ENCODE data around the gene PPP2R3A. TPM values are rescaled to one million over a fixed set of nuclear protein-coding genes. Genes with fewer than 3 reads are reported as not detected.

PPP2R3A gene, protein sequence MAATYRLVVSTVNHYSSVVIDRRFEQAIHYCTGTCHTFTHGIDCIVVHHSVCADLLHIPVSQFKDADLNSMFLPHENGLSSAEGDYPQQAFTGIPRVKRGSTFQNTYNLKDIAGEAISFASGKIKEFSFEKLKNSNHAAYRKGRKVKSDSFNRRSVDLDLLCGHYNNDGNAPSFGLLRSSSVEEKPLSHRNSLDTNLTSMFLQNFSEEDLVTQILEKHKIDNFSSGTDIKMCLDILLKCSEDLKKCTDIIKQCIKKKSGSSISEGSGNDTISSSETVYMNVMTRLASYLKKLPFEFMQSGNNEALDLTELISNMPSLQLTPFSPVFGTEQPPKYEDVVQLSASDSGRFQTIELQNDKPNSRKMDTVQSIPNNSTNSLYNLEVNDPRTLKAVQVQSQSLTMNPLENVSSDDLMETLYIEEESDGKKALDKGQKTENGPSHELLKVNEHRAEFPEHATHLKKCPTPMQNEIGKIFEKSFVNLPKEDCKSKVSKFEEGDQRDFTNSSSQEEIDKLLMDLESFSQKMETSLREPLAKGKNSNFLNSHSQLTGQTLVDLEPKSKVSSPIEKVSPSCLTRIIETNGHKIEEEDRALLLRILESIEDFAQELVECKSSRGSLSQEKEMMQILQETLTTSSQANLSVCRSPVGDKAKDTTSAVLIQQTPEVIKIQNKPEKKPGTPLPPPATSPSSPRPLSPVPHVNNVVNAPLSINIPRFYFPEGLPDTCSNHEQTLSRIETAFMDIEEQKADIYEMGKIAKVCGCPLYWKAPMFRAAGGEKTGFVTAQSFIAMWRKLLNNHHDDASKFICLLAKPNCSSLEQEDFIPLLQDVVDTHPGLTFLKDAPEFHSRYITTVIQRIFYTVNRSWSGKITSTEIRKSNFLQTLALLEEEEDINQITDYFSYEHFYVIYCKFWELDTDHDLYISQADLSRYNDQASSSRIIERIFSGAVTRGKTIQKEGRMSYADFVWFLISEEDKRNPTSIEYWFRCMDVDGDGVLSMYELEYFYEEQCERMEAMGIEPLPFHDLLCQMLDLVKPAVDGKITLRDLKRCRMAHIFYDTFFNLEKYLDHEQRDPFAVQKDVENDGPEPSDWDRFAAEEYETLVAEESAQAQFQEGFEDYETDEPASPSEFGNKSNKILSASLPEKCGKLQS (N-terminal part only)
- 23.8 TPM for polyA plus RNA-seq (2013, experiment 1 of 4)
- polyA plus RNA-seq (2013, experiment 2 of 4) = 25.1 TPM
- 20.1 TPM for polyA plus RNA-seq (2013, experiment 3 of 4)
- 23.1 TPM for polyA plus RNA-seq (2013, experiment 4 of 4)

DNA sequence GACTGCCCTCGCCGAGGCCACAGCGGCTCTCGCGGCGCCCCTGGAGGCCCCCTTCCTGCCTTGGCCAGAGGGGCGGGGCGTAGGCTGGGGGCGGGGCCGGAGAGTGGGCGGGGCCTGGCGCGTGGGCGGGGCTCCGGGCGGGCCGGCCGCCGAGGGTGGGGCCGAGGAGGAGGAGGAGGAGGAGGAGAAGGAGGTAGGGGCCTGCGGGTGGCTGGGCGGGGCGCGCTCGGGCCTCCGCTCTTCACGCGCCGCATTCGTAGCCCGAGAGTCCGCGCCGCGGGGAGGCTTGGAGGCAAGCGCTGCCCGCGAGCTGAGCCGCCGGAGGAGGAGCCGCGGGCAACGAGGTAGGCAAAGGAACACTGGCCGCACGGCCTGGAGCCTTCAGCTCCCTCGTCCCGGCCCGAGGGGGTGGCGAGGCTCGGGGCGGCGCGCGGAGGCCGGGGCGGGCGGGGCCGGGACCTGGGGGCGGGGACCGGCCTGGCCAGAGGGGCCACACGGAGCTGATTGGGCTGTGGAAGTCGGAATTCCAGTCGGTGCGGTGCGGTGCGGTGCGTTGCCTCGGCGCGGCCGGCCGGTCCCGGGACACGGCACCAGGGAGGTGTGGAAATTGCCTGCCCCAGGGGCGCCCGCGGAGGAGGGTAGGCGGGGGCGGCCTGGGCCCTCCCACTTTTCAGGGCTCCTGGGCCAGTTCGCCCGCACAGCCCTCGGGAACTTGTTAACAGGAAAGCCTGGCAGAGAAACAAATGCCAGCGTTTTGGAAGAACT is at the start of gene PPP2R3A:
TSS of gene PPP2R3A (plus strand) at position 223 of the 765 bp plus-strand sequence. CDS start 35,771 bp downstream, outside the sequence.
- peak within 1 kb of the TSS; percentile 90 for H3K27ac ChIP-seq (ENCODE audit: insufficient read depth, low read depth, low read length, poor library complexity, severe bottlenecking)
- H3K4me1 ChIP-seq (ENCODE audit: control insufficient read depth, insufficient read depth, low read length) = peaks cover 13% of the 10 kb centered on the region
- H3K36me3 ChIP-seq (ENCODE audit: control insufficient read depth, insufficient read depth, low read length) = no peaks in the 10 kb centered on the region
- no peaks in the 10 kb centered on the region for H3K9me3 ChIP-seq (ENCODE audit: control insufficient read depth, low read length)
- no peaks in the 10 kb centered on the region for H3K27me3 ChIP-seq (ENCODE audit: control insufficient read depth, insufficient read depth, low read length, poor library complexity, severe bottlenecking)
- WGBS, 2 experiments = 0 to 1% methylated on average over 82 to 83 of the region's 83 CpGs
- H3K4me3 ChIP-seq (ENCODE audit: insufficient read depth, low read depth, low read length) = peak within 1 kb of the TSS; percentile 86

GRCh38 chr3:135916310-135916709 is 49.2 kb upstream of the PPP2R3A start:
- 93 to 95% methylated on average over 4 of the region's 4 CpGs for WGBS, 2 experiments
- H3K4me3 ChIP-seq (ENCODE audit: insufficient read depth, low read depth, low read length) = no peak overlapping the region
- H3K4me1 ChIP-seq (ENCODE audit: control insufficient read depth, insufficient read depth, low read length) = no peaks in the 10 kb centered on the region
- no peaks in the 10 kb centered on the region for H3K36me3 ChIP-seq (ENCODE audit: control insufficient read depth, insufficient read depth, low read length)
- no peak overlapping the region for H3K27ac ChIP-seq (ENCODE audit: insufficient read depth, low read depth, low read length, poor library complexity, severe bottlenecking)
- H3K9me3 ChIP-seq (ENCODE audit: control insufficient read depth, low read length) = no peaks in the 10 kb centered on the region
- no peaks in the 10 kb centered on the region for H3K27me3 ChIP-seq (ENCODE audit: control insufficient read depth, insufficient read depth, low read length, poor library complexity, severe bottlenecking)

GRCh38 chr3:135917076-135917475 is 48.5 kb upstream of the PPP2R3A start:
- Histone ChIP-seq H3K4me1 (ENCODE audit: control insufficient read depth, insufficient read depth, low read length) (no peaks in the 10 kb centered on the region), H3K9me3 (ENCODE audit: control insufficient read depth, low read length) (no peaks in the 10 kb centered on the region), H3K27ac (ENCODE audit: insufficient read depth, low read depth, low read length, poor library complexity, severe bottlenecking) (no peak overlapping the region), H3K4me3 (ENCODE audit: insufficient read depth, low read depth, low read length) (no peak overlapping the region), H3K27me3 (ENCODE audit: control insufficient read depth, insufficient read depth, low read length, poor library complexity, severe bottlenecking) (no peaks in the 10 kb centered on the region), H3K36me3 (ENCODE audit: control insufficient read depth, insufficient read depth, low read length) (no peaks in the 10 kb centered on the region)
- WGBS, 2 experiments = 83% methylated on average over 3 of the region's 3 CpGs

- Histone ChIP-seq H3K36me3 (ENCODE audit: control insufficient read depth, insufficient read depth, low read length) (no peaks in the 10 kb centered on the region), H3K27me3 (ENCODE audit: control insufficient read depth, insufficient read depth, low read length, poor library complexity, severe bottlenecking) (no peaks in the 10 kb centered on the region), H3K4me1 (ENCODE audit: control insufficient read depth, insufficient read depth, low read length) (no peaks in the 10 kb centered on the region), H3K9me3 (ENCODE audit: control insufficient read depth, low read length) (no peaks in the 10 kb centered on the region), H3K4me3 (ENCODE audit: insufficient read depth, low read depth, low read length) (no peak overlapping the region), H3K27ac (ENCODE audit: insufficient read depth, low read depth, low read length, poor library complexity, severe bottlenecking) (no peak overlapping the region)
- WGBS, 2 experiments = 92 to 94% methylated on average over 8 of the region's 8 CpGs
Observed at GRCh38 chr3:135917927-135918597, 47.5 kb upstream of the PPP2R3A start.

GRCh38 chr3:135918600-135918999 is 46.9 kb upstream of the PPP2R3A start:
- H3K4me1 ChIP-seq (ENCODE audit: control insufficient read depth, insufficient read depth, low read length) = no peaks in the 10 kb centered on the region
- H3K36me3 ChIP-seq (ENCODE audit: control insufficient read depth, insufficient read depth, low read length) = no peaks in the 10 kb centered on the region
- no peak overlapping the region for H3K27ac ChIP-seq (ENCODE audit: insufficient read depth, low read depth, low read length, poor library complexity, severe bottlenecking)
- no peaks in the 10 kb centered on the region for H3K9me3 ChIP-seq (ENCODE audit: control insufficient read depth, low read length)
- 64 to 84% methylated on average over 1 of the region's 1 CpG for WGBS, 2 experiments
- H3K4me3 ChIP-seq (ENCODE audit: insufficient read depth, low read depth, low read length) = no peak overlapping the region
- no peaks in the 10 kb centered on the region for H3K27me3 ChIP-seq (ENCODE audit: control insufficient read depth, insufficient read depth, low read length, poor library complexity, severe bottlenecking)

GRCh38 chr3:135920275-135920674 is 45.3 kb upstream of the PPP2R3A start:
- Histone ChIP-seq H3K9me3 (ENCODE audit: control insufficient read depth, low read length) (no peaks in the 10 kb centered on the region), H3K27me3 (ENCODE audit: control insufficient read depth, insufficient read depth, low read length, poor library complexity, severe bottlenecking) (no peaks in the 10 kb centered on the region), H3K4me3 (ENCODE audit: insufficient read depth, low read depth, low read length) (no peak overlapping the region), H3K4me1 (ENCODE audit: control insufficient read depth, insufficient read depth, low read length) (no peaks in the 10 kb centered on the region), H3K27ac (ENCODE audit: insufficient read depth, low read depth, low read length, poor library complexity, severe bottlenecking) (no peak overlapping the region), H3K36me3 (ENCODE audit: control insufficient read depth, insufficient read depth, low read length) (no peaks in the 10 kb centered on the region)
- 88 to 90% methylated on average over 2 of the region's 2 CpGs for WGBS, 2 experiments

GRCh38 chr3:135922903-135923250 is 42.7 kb upstream of the PPP2R3A start:
- H3K27ac ChIP-seq (ENCODE audit: insufficient read depth, low read depth, low read length, poor library complexity, severe bottlenecking) = no peak overlapping the region
- no peaks in the 10 kb centered on the region for H3K36me3 ChIP-seq (ENCODE audit: control insufficient read depth, insufficient read depth, low read length)
- H3K4me1 ChIP-seq (ENCODE audit: control insufficient read depth, insufficient read depth, low read length) = no peaks in the 10 kb centered on the region
- no peaks in the 10 kb centered on the region for H3K9me3 ChIP-seq (ENCODE audit: control insufficient read depth, low read length)
- WGBS, 2 experiments = 88 to 94% methylated on average over 3 of the region's 3 CpGs
- no peak overlapping the region for H3K4me3 ChIP-seq (ENCODE audit: insufficient read depth, low read depth, low read length)
- no peaks in the 10 kb centered on the region for H3K27me3 ChIP-seq (ENCODE audit: control insufficient read depth, insufficient read depth, low read length, poor library complexity, severe bottlenecking)

DNA sequence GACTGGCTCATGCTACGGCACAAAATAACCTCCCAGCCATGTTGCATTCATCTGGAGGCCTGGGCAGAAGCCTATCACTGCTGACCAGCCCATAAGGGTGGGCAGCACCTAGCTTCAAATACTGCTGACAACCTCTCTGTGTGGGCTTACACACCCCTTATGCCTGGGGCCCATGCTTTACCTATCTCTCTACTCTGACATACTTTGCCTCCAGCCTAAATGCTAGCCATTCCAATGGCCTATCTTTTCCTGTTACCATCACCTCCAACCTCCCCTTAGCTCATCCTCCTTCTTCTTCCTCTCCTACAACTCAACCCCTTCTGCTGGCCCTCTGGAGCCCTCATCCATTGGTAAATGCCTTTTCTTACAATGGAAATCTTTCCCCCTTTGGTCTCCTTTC is 41.0 kb upstream of the PPP2R3A start:
- WGBS, 2 experiments = 94 to 97% methylated on average over 1 of the region's 1 CpG
- no peaks in the 10 kb centered on the region for H3K4me1 ChIP-seq (ENCODE audit: control insufficient read depth, insufficient read depth, low read length)
- no peaks in the 10 kb centered on the region for H3K36me3 ChIP-seq (ENCODE audit: control insufficient read depth, insufficient read depth, low read length)
- H3K27me3 ChIP-seq (ENCODE audit: control insufficient read depth, insufficient read depth, low read length, poor library complexity, severe bottlenecking) = no peaks in the 10 kb centered on the region
- no peak overlapping the region for H3K27ac ChIP-seq (ENCODE audit: insufficient read depth, low read depth, low read length, poor library complexity, severe bottlenecking)
- no peaks in the 10 kb centered on the region for H3K9me3 ChIP-seq (ENCODE audit: control insufficient read depth, low read length)
- no peak overlapping the region for H3K4me3 ChIP-seq (ENCODE audit: insufficient read depth, low read depth, low read length)

DNA sequence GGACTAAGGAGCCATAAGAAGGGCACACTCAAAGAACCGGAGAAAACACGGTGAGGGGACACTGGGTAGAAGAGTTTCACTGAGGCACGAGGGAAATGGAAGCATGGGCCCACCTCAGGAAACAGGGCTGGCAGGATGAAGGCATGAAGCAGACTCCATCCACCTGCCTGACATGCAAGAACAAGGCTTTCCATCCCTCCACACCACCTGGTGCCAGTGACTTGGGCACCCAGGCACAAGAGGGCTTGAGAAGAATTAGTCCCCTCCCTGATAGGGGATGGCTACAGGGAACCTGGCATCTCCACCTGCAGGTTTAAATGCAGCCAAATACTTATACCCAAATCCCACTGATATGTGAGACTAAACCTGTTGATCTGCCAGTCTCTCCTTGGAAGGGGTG is 38.9 kb upstream of the PPP2R3A start:
- Histone ChIP-seq H3K4me3 (ENCODE audit: insufficient read depth, low read depth, low read length) (no peak overlapping the region), H3K27me3 (ENCODE audit: control insufficient read depth, insufficient read depth, low read length, poor library complexity, severe bottlenecking) (no peaks in the 10 kb centered on the region), H3K36me3 (ENCODE audit: control insufficient read depth, insufficient read depth, low read length) (no peaks in the 10 kb centered on the region), H3K27ac (ENCODE audit: insufficient read depth, low read depth, low read length, poor library complexity, severe bottlenecking) (no peak overlapping the region), H3K4me1 (ENCODE audit: control insufficient read depth, insufficient read depth, low read length) (no peaks in the 10 kb centered on the region), H3K9me3 (ENCODE audit: control insufficient read depth, low read length) (no peaks in the 10 kb centered on the region)
- 89 to 96% methylated on average over 3 of the region's 3 CpGs for WGBS, 2 experiments
